Loucy (cell line): ENCODE measurements around the gene KRTAP10-4.

ENCODE experiments used
- H2AFZ ChIP-seq: fragments of 200-600 bp; sonication (generic); 2 replicates; pipeline ENCODE4 v1.6.0; 2016; ENCODE audit warnings: antibody characterized with exemption, mild to moderate bottlenecking, low read length, moderate library complexity
- H3F3A ChIP-seq: fragments of 200-600 bp; 2 replicates; pipeline ENCODE4 v1.6.0; 2016; ENCODE audit warnings: antibody characterized with exemption, low read depth, mild to moderate bottlenecking
- H3K27me3 ChIP-seq: fragments of 200-600 bp; sonication (generic); 2 replicates; pipeline ENCODE4 v1.6.1; 2014; ENCODE audit warnings: low read length, mild to moderate bottlenecking; ENCODE audit not compliant: insufficient read depth, poor library complexity, severe bottlenecking
- H3K36me3 ChIP-seq: fragments of 200-600 bp; sonication (generic); 2 replicates; pipeline ENCODE4 v1.6.1; 2016; ENCODE audit warnings: low read length; ENCODE audit not compliant: insufficient read depth
- H3K4me1 ChIP-seq: fragments of 200-600 bp; sonication (generic); 2 replicates; pipeline ENCODE4 v1.5.1; 2014; ENCODE audit warnings: low read length, mild to moderate bottlenecking; ENCODE audit not compliant: insufficient read depth, poor library complexity, severe bottlenecking
- H3K4me2 ChIP-seq: fragments of 200-600 bp; sonication (generic); 2 replicates; pipeline ENCODE4 v1.6.0; 2014; ENCODE audit warnings: antibody characterized with exemption, low read length, low read depth, mild to moderate bottlenecking; ENCODE audit not compliant: poor library complexity, severe bottlenecking
- H3K4me3 ChIP-seq: fragments of 200-600 bp; sonication (generic); 2 replicates; pipeline ENCODE4 v1.5.1; 2014; ENCODE audit warnings: low read length, mild to moderate bottlenecking, mixed read lengths; ENCODE audit not compliant: poor library complexity, severe bottlenecking
- H3K79me2 ChIP-seq: fragments of 200-600 bp; sonication (generic); 2 replicates; pipeline ENCODE4 v1.6.1; 2014; ENCODE audit warnings: low read length; ENCODE audit not compliant: insufficient read depth
- H3K9ac ChIP-seq: fragments of 200-600 bp; sonication (generic); 2 replicates; pipeline ENCODE4 v1.6.0; 2014; ENCODE audit warnings: mild to moderate bottlenecking, low read depth, low read length, moderate library complexity; ENCODE audit not compliant: poor library complexity, severe bottlenecking
- H3K9me2 ChIP-seq: fragments of 200-600 bp; sonication (generic); replicated peaks from 2 replicates; pipeline ENCODE4 v1.6.1; 2016; ENCODE audit warnings: low read depth, low read length, mixed read lengths
- H3K9me3 ChIP-seq: fragments of 200-600 bp; sonication (generic); 2 replicates; pipeline ENCODE4 v1.6.1; 2014; ENCODE audit warnings: mild to moderate bottlenecking, antibody characterized with exemption, low read length, low read depth; ENCODE audit not compliant: insufficient read depth
- H4K20me1 ChIP-seq: fragments of 200-600 bp; sonication (generic); 2 replicates; pipeline ENCODE4 v1.6.0; 2014; ENCODE audit warnings: antibody characterized with exemption, low read length, mild to moderate bottlenecking; ENCODE audit not compliant: insufficient read depth, poor library complexity, severe bottlenecking
- CTCF ChIP-seq: fragments of 200-600 bp; sonication (generic); conservative IDR thresholded peaks from 2 replicates; pipeline ENCODE4 v1.5.1; 2014; ENCODE audit warnings: mild to moderate bottlenecking, antibody characterized with exemption, low read length
- EZH2phosphoT487 ChIP-seq: fragments of 200-600 bp; IDR thresholded peaks from 2 replicates; pipeline ENCODE4 v1.6.1; 2018; ENCODE audit warnings: antibody characterized with exemption, mild to moderate bottlenecking, moderate library complexity, borderline replicate concordance

Gene KRTAP10-4

GRCh38 chr21:44566403-44566802 is 7.1 kb upstream of the KRTAP10-4 start:
- H3K36me3 ChIP-seq: no peaks in the 10 kb centered on the region
- H3K4me2 ChIP-seq: no peak overlapping the region
- H3K79me2 ChIP-seq: no peaks in the 10 kb centered on the region
- H3K9me3 ChIP-seq: peaks cover 3% of the 10 kb centered on the region; the same call in 1 of the 2 replicates
- H2AFZ ChIP-seq: no peak overlapping the region
- no peaks in the 10 kb centered on the region for H3F3A ChIP-seq
- H3K4me1 ChIP-seq: no peaks in the 10 kb centered on the region
- TF ChIP-seq EZH2phosphoT487 (no peak), CTCF (no peak)
- H3K27me3 ChIP-seq: no peaks in the 10 kb centered on the region
- H4K20me1 ChIP-seq: no peaks in the 10 kb centered on the region
- no peak overlapping the region for H3K9ac ChIP-seq
- no peak overlapping the region for H3K4me3 ChIP-seq
- H3K9me2 ChIP-seq: no peaks in the 10 kb centered on the region

- no peaks in the 10 kb centered on the region for H3K27me3 ChIP-seq
- H4K20me1 ChIP-seq: no peaks in the 10 kb centered on the region
- H3K4me1 ChIP-seq: no peaks in the 10 kb centered on the region
- peaks cover 2% of the 10 kb centered on the region; the same call in 1 of the 2 replicates for H3K9me3 ChIP-seq
- TF ChIP-seq CTCF: no peak
- TF ChIP-seq EZH2phosphoT487: no peak
- H3K4me2 ChIP-seq: no peak overlapping the region
- no peaks in the 10 kb centered on the region for H3K79me2 ChIP-seq
- no peaks in the 10 kb centered on the region for H3K9me2 ChIP-seq
- H3F3A ChIP-seq: no peaks in the 10 kb centered on the region
- no peak overlapping the region for H3K4me3 ChIP-seq
- H3K9ac ChIP-seq: no peak overlapping the region
- no peaks in the 10 kb centered on the region for H3K36me3 ChIP-seq
- no peak overlapping the region for H2AFZ ChIP-seq
Measured at GRCh38 chr21:44567481-44568171, 5.9 kb upstream of the KRTAP10-4 start.

DNA sequence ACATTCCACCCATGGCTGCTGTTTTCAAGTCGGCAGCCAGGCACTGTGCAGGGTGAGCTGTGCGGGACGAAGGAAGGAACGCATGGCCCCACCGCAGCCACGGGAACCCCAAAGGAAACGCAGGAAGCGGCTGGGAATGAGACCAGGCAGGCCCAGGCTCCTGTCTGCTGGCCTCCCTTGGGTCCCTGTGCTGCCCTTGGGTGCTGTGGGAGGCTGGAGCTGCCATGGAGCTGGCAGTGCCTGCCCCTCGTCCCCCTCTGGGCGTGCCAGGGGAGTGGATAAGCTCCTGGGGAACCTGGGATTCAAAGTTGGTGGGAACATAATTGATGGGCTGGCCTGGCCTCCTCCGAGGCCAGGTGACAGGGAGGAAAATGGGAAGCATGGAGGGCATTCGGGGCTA is 5.3 kb upstream of the KRTAP10-4 start:
- Histone ChIP-seq H2AFZ (no peak overlapping the region), H3K9ac (no peak overlapping the region), H3K27me3 (no peaks in the 10 kb centered on the region), H3K36me3 (no peaks in the 10 kb centered on the region), H3K9me2 (no peaks in the 10 kb centered on the region), H3K79me2 (no peaks in the 10 kb centered on the region), H3K9me3 (no peaks in the 10 kb centered on the region), H4K20me1 (no peaks in the 10 kb centered on the region), H3F3A (no peaks in the 10 kb centered on the region), H3K4me1 (no peaks in the 10 kb centered on the region), H3K4me3 (no peak overlapping the region), H3K4me2 (no peak overlapping the region)
- TF ChIP-seq EZH2phosphoT487 (no peak), CTCF (no peak)
